Right forelimb (tissue), 1 donor: Measurements from ENCODE around the gene AAMP.

ENCODE experiments used
- DNase-seq: peaks from one replicate; pipeline ENCODE4 v3.0.0-alpha.2; 2018

Gene AAMP

GRCh38 chr2:218257390-218257981 is 12.5 kb downstream of the AAMP start:
- DNase-seq, result no peak

DNA sequence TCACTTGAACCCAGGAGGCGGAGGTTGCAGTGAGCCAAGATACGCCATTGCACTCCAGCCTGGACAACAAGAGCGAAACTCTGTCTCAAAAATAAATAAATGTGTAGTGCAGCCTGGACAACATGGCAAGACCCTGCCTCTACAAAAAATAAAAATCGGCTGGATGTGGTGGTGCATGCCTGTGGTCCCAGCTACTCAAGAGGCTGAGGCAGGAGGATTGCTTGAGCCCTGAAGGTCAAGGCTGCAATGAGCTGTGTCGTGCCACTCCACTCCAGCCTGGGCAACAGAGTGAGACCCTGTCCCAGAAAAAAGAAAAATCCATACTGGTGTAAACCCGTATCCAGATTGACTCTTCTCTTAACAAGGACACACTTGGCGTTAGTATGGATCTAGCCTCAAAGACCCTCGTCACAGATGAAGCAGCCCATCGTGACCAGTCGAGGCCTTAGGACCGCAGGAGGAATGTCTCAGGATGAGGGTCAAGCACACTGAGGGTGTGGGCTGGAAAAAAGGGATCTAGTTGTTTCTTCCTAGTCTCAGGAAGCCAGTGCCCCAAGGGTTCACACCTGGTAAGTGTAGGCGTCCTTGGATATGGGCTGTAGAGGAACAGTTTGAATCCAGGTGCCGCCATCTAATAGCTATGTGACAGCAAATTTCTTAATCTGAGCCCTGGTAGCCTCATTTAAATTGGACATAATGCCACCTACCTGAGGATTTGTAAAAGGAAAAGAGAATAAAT is 13.2 kb downstream of the AAMP start:
- DNase-seq, result no peak

DNA sequence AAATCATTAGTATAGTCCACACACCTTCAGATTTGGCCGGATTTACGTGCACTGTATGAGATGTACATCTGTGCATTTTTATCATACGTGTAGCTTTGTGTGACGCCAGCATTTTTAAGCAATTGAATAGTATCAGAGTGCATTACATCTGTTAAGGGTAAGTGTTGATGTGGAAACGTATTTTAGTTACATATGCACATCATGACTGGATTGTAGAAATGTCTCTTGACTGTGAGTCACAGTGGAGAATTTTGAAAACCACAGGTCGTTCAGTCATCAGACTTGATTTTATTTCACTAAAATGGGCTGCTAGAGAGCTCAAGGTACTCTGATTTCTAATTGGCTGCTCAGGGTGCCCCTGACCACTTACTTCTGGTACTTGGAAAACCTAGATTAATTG is 14.5 kb downstream of the AAMP start:
- no peak for DNase-seq

DNA sequence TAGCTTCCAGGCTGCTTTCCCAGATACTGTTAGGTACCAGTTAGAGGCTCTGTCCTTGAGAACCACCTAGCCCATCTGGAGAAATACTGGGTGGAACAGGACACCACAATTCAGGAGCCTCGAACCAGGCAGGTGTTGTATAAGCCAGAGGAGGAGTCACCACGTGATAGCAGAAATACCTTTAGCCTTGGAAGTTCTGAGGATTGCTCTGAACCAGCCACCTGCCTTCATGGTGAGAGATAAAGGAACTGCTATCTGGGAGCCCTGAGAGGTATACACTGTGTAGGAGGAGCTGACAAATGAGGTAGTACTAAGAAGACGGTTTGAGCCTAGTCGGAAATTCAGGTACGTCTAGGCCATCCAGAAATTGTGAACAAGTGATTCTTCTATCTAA is 16.7 kb downstream of the AAMP start:
- no peak for DNase-seq

- no peak for DNase-seq
Observed at GRCh38 chr2:218252509-218253231, 17.3 kb downstream of the AAMP start.

DNA sequence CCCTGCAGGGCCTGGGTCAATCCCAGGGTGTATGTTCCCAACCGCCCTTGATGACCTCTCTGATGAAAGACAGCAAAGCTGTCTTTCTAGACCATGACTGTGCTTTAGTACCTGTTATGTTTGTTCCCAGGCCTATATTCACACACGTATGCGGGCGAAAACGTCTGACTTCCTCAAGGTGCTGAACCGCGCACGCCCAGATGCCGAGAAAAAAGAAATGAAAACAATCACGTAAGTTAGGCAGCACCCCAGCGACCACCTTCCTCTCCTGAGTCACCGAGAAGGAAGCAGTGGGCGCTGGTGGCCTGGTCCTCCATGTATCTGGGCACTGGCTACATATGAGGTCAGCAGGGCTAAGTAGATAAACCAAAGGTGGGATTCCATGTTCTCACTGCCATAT is 20.2 kb downstream of the AAMP start:
- DNase-seq, result no peak

DNA sequence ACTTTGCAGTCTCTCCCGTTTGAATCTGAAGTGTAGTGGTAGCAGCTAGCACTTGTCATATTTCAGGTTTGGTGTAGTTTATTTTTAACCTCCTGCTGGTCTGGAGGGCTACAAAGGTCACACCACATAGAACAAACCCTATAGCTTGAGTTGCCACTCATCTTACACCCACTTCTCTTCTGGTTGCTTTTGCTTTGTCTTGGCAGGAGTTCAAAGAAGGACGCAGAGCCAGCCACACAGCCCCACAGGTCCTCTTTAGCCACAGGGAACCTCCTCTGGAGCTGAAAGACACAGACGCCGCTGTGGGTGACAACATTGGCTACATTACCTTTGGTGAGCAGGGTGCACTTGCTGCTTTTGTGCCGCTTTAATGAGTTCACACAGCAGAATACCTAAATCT is 24.7 kb downstream of the AAMP start:
- no peak for DNase-seq

DNA sequence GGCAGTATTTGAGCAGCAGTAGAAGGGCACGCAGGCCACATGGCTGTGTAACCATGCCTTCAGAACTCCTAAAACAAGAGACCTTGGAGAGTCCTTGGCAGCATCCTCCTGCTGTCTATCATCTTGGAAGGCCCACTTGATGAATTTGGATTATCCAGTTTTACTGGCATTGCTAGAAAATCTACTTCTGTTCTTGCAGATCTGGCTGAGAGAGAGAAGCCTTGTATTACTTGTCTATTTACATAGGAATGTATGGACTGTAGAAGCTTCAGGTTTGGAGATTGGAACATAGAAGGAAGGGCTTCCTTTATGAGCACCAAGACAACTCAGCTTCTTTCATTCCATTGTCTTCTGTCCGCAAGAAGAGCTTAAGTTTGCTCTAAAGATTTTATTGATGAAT is 25.3 kb downstream of the AAMP start:
- no peak for DNase-seq

DNA sequence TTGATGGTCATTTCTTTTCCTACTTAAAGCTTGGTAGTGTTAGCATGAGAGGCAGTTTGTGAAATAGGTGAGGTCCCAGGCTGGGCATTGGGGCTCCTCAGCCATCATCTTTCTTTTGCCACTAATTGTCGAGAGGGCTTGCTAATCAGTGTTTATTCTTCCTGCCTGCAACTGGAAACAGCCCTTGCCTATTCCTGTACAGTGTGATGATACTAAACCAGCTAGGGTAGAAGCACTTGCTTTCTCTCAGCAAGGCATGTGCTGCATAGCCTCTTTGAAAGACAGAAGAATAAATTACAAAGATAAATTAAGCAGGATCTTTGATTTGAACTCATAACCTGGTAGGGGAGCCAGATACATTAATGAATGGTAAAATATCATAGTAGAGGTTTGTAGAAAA is 25.7 kb downstream of the AAMP start:
- no peak for DNase-seq

DNA sequence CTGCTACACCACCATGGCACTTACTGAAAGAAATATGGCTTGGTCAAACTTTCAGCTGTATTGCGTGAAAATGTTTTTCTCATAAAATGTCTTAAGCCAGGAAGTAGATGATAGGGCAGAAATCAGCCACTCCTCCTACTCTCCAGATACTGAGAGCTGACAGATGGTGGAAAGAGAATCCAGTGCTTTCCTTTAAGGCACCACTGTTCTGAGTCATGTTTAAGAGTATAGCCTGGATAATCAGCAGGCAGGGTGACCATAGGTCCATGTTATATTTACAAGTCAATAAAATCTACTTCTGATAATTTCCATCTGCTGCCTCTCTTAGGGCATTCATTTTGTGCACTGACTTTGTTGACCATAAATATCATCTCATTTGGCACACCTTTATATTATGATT is 31.1 kb downstream of the AAMP start:
- no peak for DNase-seq

DNA sequence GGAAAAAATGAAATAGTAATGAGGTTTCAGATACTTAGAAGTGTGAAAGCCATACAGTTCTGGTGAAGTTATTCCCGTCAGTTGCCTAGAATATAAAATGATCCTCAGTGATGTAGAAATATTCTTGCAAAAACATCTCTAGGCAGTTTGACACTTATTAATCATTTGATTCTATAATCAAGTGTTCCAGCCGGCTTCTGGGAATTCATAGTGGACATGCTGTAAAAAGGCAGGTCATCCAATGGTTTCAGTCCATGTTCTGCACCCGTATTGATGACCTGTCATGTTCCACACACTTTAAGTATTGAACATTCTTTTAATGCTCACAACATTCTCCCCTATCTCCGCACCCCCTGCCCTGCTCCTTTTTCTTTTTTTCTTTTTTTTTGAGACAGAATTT is 33.1 kb downstream of the AAMP start:
- DNase-seq, result no peak

- DNase-seq, result no peak
Observed at GRCh38 chr2:218235017-218235416, 34.9 kb downstream of the AAMP start.

GRCh38 chr2:218234521-218234920 is 35.4 kb downstream of the AAMP start:
- DNase-seq, result no peak

GRCh38 chr2:218233543-218233942 is 36.4 kb downstream of the AAMP start:
- DNase-seq, result no peak

- no peak for DNase-seq
Observed at GRCh38 chr2:218230882-218231281, 39.1 kb downstream of the AAMP start.

DNA sequence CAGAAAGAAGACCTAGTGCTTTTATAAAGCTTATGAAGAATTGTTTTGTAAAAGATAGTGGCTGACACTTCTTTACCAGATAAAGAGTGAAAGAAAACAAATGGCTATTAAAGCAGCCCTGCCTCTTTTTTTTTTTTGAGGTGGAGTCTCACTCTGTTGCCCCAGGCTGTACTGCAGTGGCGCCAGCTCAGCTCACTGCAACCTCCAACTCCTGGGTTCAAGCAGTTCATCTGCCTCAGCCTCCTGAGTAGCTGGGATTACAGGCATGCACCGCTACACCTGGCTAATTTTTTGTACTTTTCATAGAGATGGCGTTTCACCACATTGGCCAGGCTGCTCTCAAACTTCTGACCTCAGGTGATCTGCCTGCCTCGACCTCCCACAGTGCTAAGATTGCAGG is 40.1 kb downstream of the AAMP start:
- DNase-seq, result no peak

- no peak for DNase-seq
Observed at GRCh38 chr2:218229239-218229638, 40.7 kb downstream of the AAMP start.

- DNase-seq, result no peak
Observed at GRCh38 chr2:218228366-218229090, 41.4 kb downstream of the AAMP start.

DNA sequence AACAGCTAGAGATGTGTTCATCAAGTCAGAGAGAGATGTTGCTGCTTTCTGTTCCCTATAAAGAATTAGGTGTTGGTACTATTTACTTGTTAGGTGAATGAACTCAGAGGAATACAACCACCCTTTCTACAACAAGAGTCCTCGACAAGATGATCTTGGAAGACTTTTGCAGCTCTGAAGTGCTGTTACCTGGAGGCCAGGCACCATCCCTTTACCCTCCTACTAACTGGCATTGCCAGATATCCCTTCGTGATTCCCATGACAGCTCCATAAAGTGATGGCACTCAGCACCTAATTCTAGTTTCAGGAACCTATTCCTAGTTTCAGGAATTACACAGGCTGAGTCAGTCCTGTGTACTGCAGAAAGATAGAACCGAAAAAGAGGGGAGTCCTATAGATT is 43.0 kb downstream of the AAMP start:
- no peak for DNase-seq

DNA sequence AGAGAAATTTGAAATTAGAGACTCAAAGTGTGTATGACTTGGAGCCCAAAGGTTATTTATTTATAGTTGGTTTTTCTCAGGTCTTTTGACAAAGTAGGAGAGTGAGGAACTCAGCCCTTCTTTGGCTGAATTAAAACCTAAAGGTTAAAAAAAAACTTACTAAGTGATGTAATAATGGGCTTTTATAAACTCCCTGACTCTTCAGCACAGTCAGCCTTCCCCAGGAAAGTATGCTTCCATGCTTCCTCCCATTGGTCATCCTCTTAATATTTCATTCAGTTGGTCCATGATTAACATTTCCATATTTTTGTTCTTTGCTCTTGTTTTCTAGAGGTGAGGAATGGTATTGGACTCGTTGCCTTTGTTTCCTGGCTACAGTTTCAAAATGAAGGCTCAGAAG is 45.8 kb downstream of the AAMP start:
- DNase-seq, result no peak

GRCh38 chr2:218223046-218223445 is 46.9 kb downstream of the AAMP start:
- DNase-seq, result no peak

GRCh38 chr2:218221000-218221399 is 48.9 kb downstream of the AAMP start:
- DNase-seq, result no peak

DNA sequence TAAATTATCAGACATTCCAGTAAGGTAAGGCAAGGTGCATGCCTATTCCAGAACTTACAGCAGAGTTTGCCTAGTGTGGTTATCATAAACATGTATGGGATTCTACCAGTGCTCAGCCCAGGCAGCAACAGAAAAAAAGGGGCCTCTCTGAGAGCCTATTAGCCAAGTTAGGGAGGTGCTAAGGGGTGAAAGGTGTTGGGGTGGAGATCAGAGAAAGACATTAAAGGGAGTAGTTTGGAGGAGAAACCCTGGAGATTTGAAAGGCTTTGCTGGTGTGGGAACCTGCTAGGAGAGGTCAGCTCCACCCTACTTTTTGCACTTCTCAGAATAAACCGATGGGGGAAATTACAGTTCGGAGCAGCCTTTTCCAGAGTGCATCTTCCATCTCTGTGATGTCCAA is 50.0 kb downstream of the AAMP start:
- no peak for DNase-seq
